ENCODE data around the gene DET1. TPM values are rescaled to one million over a fixed set of nuclear protein-coding genes. Genes with fewer than 3 reads are reported as not detected.

The DET1 gene
- total RNA-seq, 2 donors from 2014 or later, result 4.4 to 4.8 TPM

DNA sequence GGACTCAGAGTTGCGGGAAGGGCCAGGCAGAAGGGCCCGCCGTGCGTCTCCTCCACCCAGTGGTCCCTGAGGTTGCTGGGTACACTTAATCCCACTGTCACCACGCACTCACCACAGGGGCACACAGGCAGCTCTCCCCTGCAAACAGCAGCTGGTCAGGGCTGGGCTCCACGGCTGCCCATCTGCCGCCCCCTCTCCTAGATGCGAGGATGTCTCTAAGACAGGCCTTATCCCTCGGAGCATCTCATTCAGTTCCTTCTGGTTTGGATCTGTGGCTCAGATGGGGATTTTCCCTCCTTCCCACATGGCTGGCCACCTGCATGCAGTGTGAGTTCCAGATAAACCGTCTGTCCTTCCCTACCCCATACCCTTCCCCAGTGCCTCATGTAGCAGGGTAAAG, 52.6 kb downstream of the DET1 start:
- no peak for TF ChIP-seq CTCF (conservative IDR thresholded peaks at IDR 0.05)
- Histone ChIP-seq H3K27ac (ENCODE audit: low read depth, low read length) (no peak overlapping the region), H3K9me3 (ENCODE audit: control insufficient read depth, low read length) (no peaks in the 10 kb centered on the region), H3K4me1 (ENCODE audit: control insufficient read depth, insufficient read depth, low read length) (peaks cover 3% of the 10 kb centered on the region), H3K9ac (ENCODE audit: extremely low read depth, low read length, poor library complexity, severe bottlenecking) (no peak overlapping the region), H3K27me3 (ENCODE audit: control insufficient read depth, insufficient read depth, low read length, poor library complexity, severe bottlenecking) (no peaks in the 10 kb centered on the region), H3K36me3 (ENCODE audit: control insufficient read depth, insufficient read depth, low read length) (no peaks in the 10 kb centered on the region), H3K4me3 (ENCODE audit: low read length) (no peak overlapping the region)
- no peak for DNase-seq
- peaks cover 25% of the 10 kb centered on the region for H3K4me1 Mint-ChIP-seq
- no peak overlapping the region for H3K4me3 Mint-ChIP-seq
- 94 to 100% methylated on average over 5 to 10 of the region's 10 CpGs for WGBS, 2 experiments (ENCODE audit: insufficient coverage in 1 of 2, insufficient read length in 1 of 2)
- no peaks in the 10 kb centered on the region for H3K36me3 Mint-ChIP-seq (ENCODE audit: low read depth)
- H3K9me3 Mint-ChIP-seq, result no peaks in the 10 kb centered on the region
- no peak overlapping the region for H3K27ac Mint-ChIP-seq
- H3K27me3 Mint-ChIP-seq (ENCODE audit: insufficient read depth), result peaks cover 5% of the 10 kb centered on the region

DNA sequence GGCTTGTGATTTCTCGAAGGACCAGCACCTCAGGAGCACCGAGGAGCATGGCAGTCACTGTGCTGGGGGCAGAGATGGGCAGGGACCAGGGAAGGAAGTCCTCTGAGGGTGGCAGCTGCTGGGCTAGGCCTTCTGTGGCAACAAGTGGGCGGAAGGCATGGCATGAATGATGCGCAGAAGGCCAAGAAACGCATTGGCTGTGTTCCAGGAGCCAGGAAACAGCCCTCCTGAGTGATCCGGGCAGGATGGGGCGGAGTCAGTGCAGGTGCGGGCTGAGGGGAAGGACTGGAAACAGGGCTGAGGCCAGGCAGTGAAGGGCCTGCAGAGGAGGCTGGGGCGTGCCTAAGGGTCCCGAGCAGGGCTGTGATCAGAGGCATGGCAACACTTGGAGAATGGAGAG, 55.3 kb downstream of the DET1 start:
- DNase-seq, result no peak
- Histone ChIP-seq H3K9me3 (ENCODE audit: control insufficient read depth, low read length) (no peaks in the 10 kb centered on the region), H3K27ac (ENCODE audit: low read depth, low read length) (no peak overlapping the region), H3K4me1 (ENCODE audit: control insufficient read depth, insufficient read depth, low read length) (peaks cover 10% of the 10 kb centered on the region), H3K4me3 (ENCODE audit: low read length) (no peak overlapping the region), H3K27me3 (ENCODE audit: control insufficient read depth, insufficient read depth, low read length, poor library complexity, severe bottlenecking) (no peaks in the 10 kb centered on the region), H3K36me3 (ENCODE audit: control insufficient read depth, insufficient read depth, low read length) (no peaks in the 10 kb centered on the region), H3K9ac (ENCODE audit: extremely low read depth, low read length, poor library complexity, severe bottlenecking) (no peak overlapping the region)
- TF ChIP-seq CTCF (conservative IDR thresholded peaks at IDR 0.05), result no peak
- H3K27me3 Mint-ChIP-seq (ENCODE audit: insufficient read depth), result peaks cover 12% of the 10 kb centered on the region
- no peak overlapping the region for H3K27ac Mint-ChIP-seq
- no peaks in the 10 kb centered on the region for H3K36me3 Mint-ChIP-seq (ENCODE audit: low read depth)
- H3K9me3 Mint-ChIP-seq, result no peaks in the 10 kb centered on the region
- no peak overlapping the region for H3K4me3 Mint-ChIP-seq
- peaks cover 44% of the 10 kb centered on the region for H3K4me1 Mint-ChIP-seq
- WGBS, 2 experiments (ENCODE audit: insufficient coverage in 1 of 2, insufficient read length in 1 of 2), result 90 to 92% methylated on average over 8 to 10 of the region's 10 CpGs

- H3K27me3 Mint-ChIP-seq (ENCODE audit: insufficient read depth), result peaks cover 14% of the 10 kb centered on the region
- H3K4me3 Mint-ChIP-seq, result no peak overlapping the region
- no peak overlapping the region for H3K27ac Mint-ChIP-seq
- Histone ChIP-seq H3K27ac (ENCODE audit: low read depth, low read length) (no peak overlapping the region), H3K27me3 (ENCODE audit: control insufficient read depth, insufficient read depth, low read length, poor library complexity, severe bottlenecking) (no peaks in the 10 kb centered on the region), H3K9ac (ENCODE audit: extremely low read depth, low read length, poor library complexity, severe bottlenecking) (no peak overlapping the region), H3K4me3 (ENCODE audit: low read length) (no peak overlapping the region), H3K4me1 (ENCODE audit: control insufficient read depth, insufficient read depth, low read length) (peaks cover 14% of the 10 kb centered on the region), H3K9me3 (ENCODE audit: control insufficient read depth, low read length) (no peaks in the 10 kb centered on the region), H3K36me3 (ENCODE audit: control insufficient read depth, insufficient read depth, low read length) (no peaks in the 10 kb centered on the region)
- TF ChIP-seq CTCF (conservative IDR thresholded peaks at IDR 0.05), result no peak
- DNase-seq, result no peak
- no peaks in the 10 kb centered on the region for H3K36me3 Mint-ChIP-seq (ENCODE audit: low read depth)
- 90 to 100% methylated on average over 2 to 3 of the region's 3 CpGs for WGBS, 2 experiments (ENCODE audit: insufficient coverage in 1 of 2, insufficient read length in 1 of 2)
- no peaks in the 10 kb centered on the region for H3K9me3 Mint-ChIP-seq
- peaks cover 39% of the 10 kb centered on the region for H3K4me1 Mint-ChIP-seq
Observed at GRCh38 chr15:88490036-88490435, 56.4 kb downstream of the DET1 start.
